SU-DHL-6 (cell line): ENCODE results near the gene FAM53B.

Source experiments
- H2AFZ ChIP-seq: fragments of 200-600 bp; sonication (generic); 2 replicates; pipeline ENCODE4 v1.6.1; 2014; ENCODE audit warnings: low read depth, mild to moderate bottlenecking, moderate library complexity, mixed read lengths, antibody characterized with exemption, low read length; ENCODE audit not compliant: severe bottlenecking
- H3F3A ChIP-seq: fragments of 200-600 bp; shearing (Covaris generic); 2 replicates; pipeline ENCODE4 v1.6.0; 2016; ENCODE audit warnings: antibody characterized with exemption, mild to moderate bottlenecking; ENCODE audit not compliant: insufficient read depth
- H3K27ac ChIP-seq: fragments of 200-600 bp; sonication (generic); 2 replicates; pipeline ENCODE4 v1.5.1; 2016; ENCODE audit warnings: low read depth, mild to moderate bottlenecking, low read length, moderate library complexity, mixed read lengths
- H3K27me3 ChIP-seq: fragments of 200-600 bp; sonication (generic), shearing (Covaris generic); 2 replicates; pipeline ENCODE4 v1.6.0; 2014; ENCODE audit warnings: mild to moderate bottlenecking, low read length
- H3K36me3 ChIP-seq: fragments of 200-600 bp; sonication (generic); 2 replicates; pipeline ENCODE4 v1.6.1; 2014; ENCODE audit warnings: mild to moderate bottlenecking, low read length, mixed read lengths
- H3K4me2 ChIP-seq: fragments of 300-600, 200-600 bp; shearing (Covaris generic), sonication (generic); 2 replicates; pipeline ENCODE4 v1.6.0; 2014; ENCODE audit warnings: low read length, low read depth, mild to moderate bottlenecking; ENCODE audit not compliant: poor library complexity, severe bottlenecking
- H3K4me3 ChIP-seq: fragments of 200-600 bp; sonication (generic); 2 replicates; pipeline ENCODE4 v1.5.1; 2014; ENCODE audit warnings: antibody characterized with exemption, low read length, mild to moderate bottlenecking, mixed read lengths; ENCODE audit not compliant: insufficient read depth, poor library complexity, severe bottlenecking
- H3K79me2 ChIP-seq: fragments of 200-600 bp; sonication (generic); 2 replicates; pipeline ENCODE4 v1.6.1; 2014; ENCODE audit warnings: mild to moderate bottlenecking, low read length, moderate library complexity; ENCODE audit not compliant: insufficient read depth
- H3K9ac ChIP-seq: fragments of 200-600 bp; sonication (generic); 2 replicates; pipeline ENCODE4 v1.7.0; 2014; ENCODE audit warnings: mild to moderate bottlenecking, low read length
- H3K9me2 ChIP-seq: fragments of 200-600 bp; sonication (generic); replicated peaks from 2 replicates; pipeline ENCODE4 v1.6.1; 2014; ENCODE audit warnings: low read length; ENCODE audit not compliant: insufficient read depth
- H3K9me3 ChIP-seq: fragments of 200-600 bp; sonication (generic); 2 replicates; pipeline ENCODE4 v1.6.1; 2014; ENCODE audit warnings: low read length, mixed read lengths; ENCODE audit not compliant: insufficient read depth
- H4K20me1 ChIP-seq: fragments of 200-600 bp; sonication (generic); 2 replicates; pipeline ENCODE4 v1.6.1; 2014; ENCODE audit warnings: low read depth, mild to moderate bottlenecking, antibody characterized with exemption, low read length, moderate library complexity, mixed read lengths
- EZH2phosphoT487 ChIP-seq: fragments of 200-600 bp; sonication (generic), shearing (Covaris generic); conservative IDR thresholded peaks from 2 replicates; pipeline ENCODE4 v1.6.1; 2018; ENCODE audit warnings: mild to moderate bottlenecking, antibody characterized with exemption, low read length, moderate library complexity, mixed read lengths
- TF ChIP-seq, protein P1 (sequence below): fragments of 200-600 bp; sonication (generic); IDR thresholded peaks from one replicate; pipeline ENCODE4 v1.5.1; 2017; ENCODE audit warnings: antibody characterized with exemption, mild to moderate bottlenecking, low read length, moderate library complexity; ENCODE audit not compliant: insufficient read depth, poor library complexity, severe bottlenecking

Gene FAM53B

DNA sequence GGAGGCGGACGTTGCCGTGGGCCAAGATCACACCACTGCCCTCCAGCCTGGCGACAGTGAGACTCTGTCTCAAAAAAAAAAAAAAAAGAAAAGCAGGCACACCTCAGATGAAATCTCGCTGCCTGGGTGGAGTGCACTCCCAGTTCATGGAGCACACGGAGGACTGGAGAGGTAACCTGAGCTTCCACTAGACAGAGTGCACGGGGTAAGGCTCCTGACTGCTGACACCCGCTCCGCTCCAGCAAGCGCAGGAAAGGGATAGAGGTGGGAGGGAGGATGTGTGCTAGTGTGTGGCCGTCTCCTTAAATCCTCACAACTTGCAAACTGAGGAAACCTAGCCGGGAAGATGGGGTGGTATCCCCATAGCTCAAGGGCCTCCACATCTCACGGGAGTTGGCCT is 50.8 kb downstream of the FAM53B start:
- Histone ChIP-seq H3K79me2 (peaks cover 81% of the 10 kb centered on the region), H3K36me3 (peaks cover 34% of the 10 kb centered on the region), H4K20me1 (0 out of 2 replicates have a peak, but pooled peaks cover 4% of the 10 kb centered on the region), H3K9me2 (no peaks in the 10 kb centered on the region), H2AFZ (no peak overlapping the region), H3K9me3 (no peaks in the 10 kb centered on the region), H3K4me3 (no peak overlapping the region), H3K4me2 (no peak overlapping the region), H3F3A (peaks cover 9% of the 10 kb centered on the region; the same call in 1 of the 2 replicates), H3K9ac (no peak overlapping the region), H3K27me3 (no peaks in the 10 kb centered on the region), H3K27ac (no peak overlapping the region)
- TF ChIP-seq EZH2phosphoT487, result no peak
- TF ChIP-seq, protein P1, sequence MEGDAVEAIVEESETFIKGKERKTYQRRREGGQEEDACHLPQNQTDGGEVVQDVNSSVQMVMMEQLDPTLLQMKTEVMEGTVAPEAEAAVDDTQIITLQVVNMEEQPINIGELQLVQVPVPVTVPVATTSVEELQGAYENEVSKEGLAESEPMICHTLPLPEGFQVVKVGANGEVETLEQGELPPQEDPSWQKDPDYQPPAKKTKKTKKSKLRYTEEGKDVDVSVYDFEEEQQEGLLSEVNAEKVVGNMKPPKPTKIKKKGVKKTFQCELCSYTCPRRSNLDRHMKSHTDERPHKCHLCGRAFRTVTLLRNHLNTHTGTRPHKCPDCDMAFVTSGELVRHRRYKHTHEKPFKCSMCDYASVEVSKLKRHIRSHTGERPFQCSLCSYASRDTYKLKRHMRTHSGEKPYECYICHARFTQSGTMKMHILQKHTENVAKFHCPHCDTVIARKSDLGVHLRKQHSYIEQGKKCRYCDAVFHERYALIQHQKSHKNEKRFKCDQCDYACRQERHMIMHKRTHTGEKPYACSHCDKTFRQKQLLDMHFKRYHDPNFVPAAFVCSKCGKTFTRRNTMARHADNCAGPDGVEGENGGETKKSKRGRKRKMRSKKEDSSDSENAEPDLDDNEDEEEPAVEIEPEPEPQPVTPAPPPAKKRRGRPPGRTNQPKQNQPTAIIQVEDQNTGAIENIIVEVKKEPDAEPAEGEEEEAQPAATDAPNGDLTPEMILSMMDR, result no peak

DNA sequence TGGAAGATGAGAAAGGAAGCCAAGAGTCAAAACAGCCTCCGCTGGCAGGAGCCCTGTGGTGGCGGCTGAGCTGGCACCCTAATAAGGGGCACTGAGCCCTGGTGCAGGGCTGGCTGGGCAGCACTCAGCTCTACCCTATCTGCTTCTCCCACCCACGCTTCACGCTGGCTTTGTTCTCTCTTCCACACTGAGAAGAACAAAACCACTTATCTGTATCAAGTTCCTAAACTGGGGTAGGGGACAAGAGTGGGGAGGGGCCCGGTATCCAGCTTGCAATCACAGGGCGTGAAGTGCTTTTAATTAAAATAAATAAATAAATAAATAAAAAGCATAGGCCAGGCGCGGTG is 52.1 kb downstream of the FAM53B start:
- Histone ChIP-seq H3K4me2 (no peak overlapping the region), H3K79me2 (peaks cover 81% of the 10 kb centered on the region), H3K9ac (no peak overlapping the region), H3K9me3 (no peaks in the 10 kb centered on the region), H4K20me1 (0 out of 2 replicates have a peak, but pooled peaks cover 4% of the 10 kb centered on the region), H2AFZ (no peak overlapping the region), H3F3A (peaks cover 11% of the 10 kb centered on the region; the same call in 1 of the 2 replicates), H3K27me3 (no peaks in the 10 kb centered on the region), H3K36me3 (peaks cover 40% of the 10 kb centered on the region), H3K9me2 (no peaks in the 10 kb centered on the region), H3K4me3 (no peak overlapping the region), H3K27ac (no peak overlapping the region)
- TF ChIP-seq EZH2phosphoT487, result no peak

DNA sequence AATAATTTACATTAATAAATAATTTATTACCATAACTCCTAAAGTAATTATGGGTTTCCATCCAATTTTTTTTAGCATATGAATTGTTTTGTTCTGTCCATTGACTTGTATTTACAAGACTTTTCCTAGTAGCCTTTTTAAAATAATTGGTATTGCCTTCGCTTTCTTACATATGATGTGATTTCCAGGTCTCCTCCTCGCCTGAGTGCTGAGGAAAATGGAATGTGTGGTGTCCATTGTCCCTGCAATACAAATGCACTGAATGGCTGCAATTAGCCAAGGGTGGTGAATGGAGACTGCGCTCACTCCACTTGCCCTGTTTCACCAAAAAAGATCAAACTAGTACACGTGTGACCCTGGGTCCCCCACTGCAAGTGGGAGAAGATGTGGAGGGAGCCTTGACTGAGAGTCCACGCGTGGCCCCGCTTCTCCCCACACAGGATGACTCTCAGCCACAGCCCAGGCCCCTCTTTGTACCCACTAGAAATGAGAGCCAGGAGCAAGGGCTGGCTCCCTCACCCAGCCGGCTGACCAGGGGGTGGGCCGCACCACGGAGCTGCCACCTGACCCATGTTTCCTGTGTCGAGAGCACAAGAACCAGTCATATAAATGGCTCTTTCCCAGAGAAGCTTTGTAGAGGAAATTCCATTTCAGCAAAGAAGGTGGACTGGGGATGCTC is 52.6 kb downstream of the FAM53B start:
- H3K9ac ChIP-seq, result no peak overlapping the region
- no peak for TF ChIP-seq EZH2phosphoT487
- TF ChIP-seq, protein P1, result no peak
- H3K4me2 ChIP-seq, result no peak overlapping the region
- H3K9me2 ChIP-seq, result no peaks in the 10 kb centered on the region
- H3K9me3 ChIP-seq, result no peaks in the 10 kb centered on the region
- no peaks in the 10 kb centered on the region for H3K27me3 ChIP-seq
- H4K20me1 ChIP-seq, result 0 out of 2 replicates have a peak, but pooled peaks cover 4% of the 10 kb centered on the region
- H3K27ac ChIP-seq, result no peak overlapping the region
- peaks cover 40% of the 10 kb centered on the region for H3K36me3 ChIP-seq
- H2AFZ ChIP-seq, result no peak overlapping the region
- H3K4me3 ChIP-seq, result no peak overlapping the region
- peaks cover 81% of the 10 kb centered on the region for H3K79me2 ChIP-seq
- H3F3A ChIP-seq, result peaks cover 12% of the 10 kb centered on the region; the same call in 1 of the 2 replicates

DNA sequence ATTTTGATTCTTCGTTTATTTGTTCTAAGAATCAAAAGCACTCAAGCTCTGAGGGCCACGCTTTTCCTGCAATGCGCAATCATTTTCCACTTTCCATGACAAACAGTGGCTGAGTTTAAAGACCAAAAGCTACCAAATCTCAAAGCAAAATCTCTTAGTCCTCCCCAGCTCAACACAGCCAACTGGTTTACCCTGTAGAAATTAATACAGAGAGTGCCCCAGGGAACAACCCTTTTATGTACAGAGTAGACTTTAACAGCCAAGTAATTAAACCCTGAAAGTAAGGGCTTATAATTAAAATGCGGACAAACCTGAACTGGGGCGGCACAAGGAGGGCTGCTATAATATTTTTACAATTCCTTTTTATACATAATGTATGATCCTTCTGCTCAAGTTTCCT is 53.2 kb downstream of the FAM53B start:
- Histone ChIP-seq H2AFZ (no peak overlapping the region), H3K27ac (no peak overlapping the region), H4K20me1 (0 out of 2 replicates have a peak, but pooled peaks cover 4% of the 10 kb centered on the region), H3K9me2 (no peaks in the 10 kb centered on the region), H3K4me2 (no peak overlapping the region), H3K27me3 (no peaks in the 10 kb centered on the region), H3K36me3 (peaks cover 38% of the 10 kb centered on the region), H3K4me3 (no peak overlapping the region), H3K9ac (no peak overlapping the region), H3F3A (peaks cover 11% of the 10 kb centered on the region; the same call in 1 of the 2 replicates), H3K9me3 (no peaks in the 10 kb centered on the region), H3K79me2 (peaks cover 81% of the 10 kb centered on the region)
- TF ChIP-seq EZH2phosphoT487, result no peak
- TF ChIP-seq, protein P1, result no peak
